Breast epithelium (tissue), 3 donors: ENCODE measurements around the gene LRRC26.

ENCODE experiments used
- CTCF ChIP-seq, 3 donors: fragments of 450-650 bp; IDR thresholded peaks; one replicate each; pipeline ENCODE4 v1.5.1; 2016 to 2017; ENCODE audit warnings: antibody characterized with exemption in 3 of 3, mild to moderate bottlenecking in 3 of 3, moderate library complexity in 3 of 3
- POLR2A ChIP-seq: fragments of 450-650 bp; IDR thresholded peaks from one replicate; pipeline ENCODE4 v1.6.1; 2016; ENCODE audit warnings: antibody characterized with exemption, mild to moderate bottlenecking, moderate library complexity
- POLR2AphosphoS5 ChIP-seq, 3 donors: sonication (generic); formaldehyde crosslinking; IDR thresholded peaks; one replicate each; pipeline ENCODE4 v1.6.1; 2017; ENCODE audit warnings: antibody characterized with exemption in 3 of 3

- TF ChIP-seq CTCF (IDR thresholded peaks at IDR 0.05), result no peak
- TF ChIP-seq POLR2AphosphoS5 (IDR thresholded peaks at IDR 0.05), result no peak
- no peak for TF ChIP-seq POLR2A
Observed at GRCh38 chr9:137141050-137141810, 28.6 kb downstream of the LRRC26 start.
